Measurements from ENCODE around the gene POLR2H.

DNA sequence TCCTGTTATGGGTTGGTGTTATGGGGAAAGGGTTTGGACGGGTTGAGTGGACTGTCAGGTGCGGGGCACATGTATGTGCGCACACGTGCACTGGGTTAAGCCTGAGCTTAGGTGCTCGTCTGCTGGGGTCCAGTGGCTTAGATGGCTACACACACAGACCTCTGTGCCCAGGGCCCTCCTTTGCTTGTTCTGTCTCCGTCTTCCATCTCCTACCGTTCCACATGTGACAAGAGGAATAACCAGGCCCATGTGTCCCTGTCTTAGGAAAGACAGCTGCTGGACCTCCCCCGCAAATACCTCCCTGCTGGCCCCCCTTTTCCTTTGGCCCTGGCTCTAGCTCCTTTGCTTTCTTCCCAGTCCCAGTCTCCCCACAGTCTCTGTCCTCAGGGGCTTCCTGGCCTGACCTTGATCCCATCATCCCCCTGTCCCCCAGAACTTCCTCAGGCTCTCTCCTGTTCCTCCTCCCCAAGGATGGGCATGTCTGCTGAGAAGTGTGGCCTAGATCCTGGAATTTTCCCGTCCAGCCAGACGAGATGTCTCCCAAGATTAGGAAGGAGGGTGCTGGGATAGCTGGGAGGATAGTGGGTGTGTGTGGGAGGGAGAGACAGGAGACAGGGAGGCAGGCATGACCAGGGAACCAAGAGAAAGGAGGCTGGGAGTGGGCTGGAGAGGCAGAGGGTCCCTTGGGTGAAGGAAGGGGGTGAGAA is 17.3 kb downstream of the POLR2H start:
- TF ChIP-seq CEBPB (IDR thresholded peaks at IDR 0.05) (no peak), TEAD4 (IDR thresholded peaks at IDR 0.05) (no peak), CREB1 (IDR thresholded peaks at IDR 0.05; ENCODE audit: low read depth) (no peak), TCF12 (IDR thresholded peaks at IDR 0.05; ENCODE audit: low read depth) (no peak), YY1 (IDR thresholded peaks at IDR 0.05; ENCODE audit: low read depth) (no peak), EP300 (IDR thresholded peaks at IDR 0.05; ENCODE audit: borderline replicate concordance) (no peak)
- TF ChIP-seq, protein P1, sequence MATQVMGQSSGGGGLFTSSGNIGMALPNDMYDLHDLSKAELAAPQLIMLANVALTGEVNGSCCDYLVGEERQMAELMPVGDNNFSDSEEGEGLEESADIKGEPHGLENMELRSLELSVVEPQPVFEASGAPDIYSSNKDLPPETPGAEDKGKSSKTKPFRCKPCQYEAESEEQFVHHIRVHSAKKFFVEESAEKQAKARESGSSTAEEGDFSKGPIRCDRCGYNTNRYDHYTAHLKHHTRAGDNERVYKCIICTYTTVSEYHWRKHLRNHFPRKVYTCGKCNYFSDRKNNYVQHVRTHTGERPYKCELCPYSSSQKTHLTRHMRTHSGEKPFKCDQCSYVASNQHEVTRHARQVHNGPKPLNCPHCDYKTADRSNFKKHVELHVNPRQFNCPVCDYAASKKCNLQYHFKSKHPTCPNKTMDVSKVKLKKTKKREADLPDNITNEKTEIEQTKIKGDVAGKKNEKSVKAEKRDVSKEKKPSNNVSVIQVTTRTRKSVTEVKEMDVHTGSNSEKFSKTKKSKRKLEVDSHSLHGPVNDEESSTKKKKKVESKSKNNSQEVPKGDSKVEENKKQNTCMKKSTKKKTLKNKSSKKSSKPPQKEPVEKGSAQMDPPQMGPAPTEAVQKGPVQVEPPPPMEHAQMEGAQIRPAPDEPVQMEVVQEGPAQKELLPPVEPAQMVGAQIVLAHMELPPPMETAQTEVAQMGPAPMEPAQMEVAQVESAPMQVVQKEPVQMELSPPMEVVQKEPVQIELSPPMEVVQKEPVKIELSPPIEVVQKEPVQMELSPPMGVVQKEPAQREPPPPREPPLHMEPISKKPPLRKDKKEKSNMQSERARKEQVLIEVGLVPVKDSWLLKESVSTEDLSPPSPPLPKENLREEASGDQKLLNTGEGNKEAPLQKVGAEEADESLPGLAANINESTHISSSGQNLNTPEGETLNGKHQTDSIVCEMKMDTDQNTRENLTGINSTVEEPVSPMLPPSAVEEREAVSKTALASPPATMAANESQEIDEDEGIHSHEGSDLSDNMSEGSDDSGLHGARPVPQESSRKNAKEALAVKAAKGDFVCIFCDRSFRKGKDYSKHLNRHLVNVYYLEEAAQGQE (IDR thresholded peaks at IDR 0.05; ENCODE audit: low read depth) = no peak
